ENCODE results near the gene SPECC1. TPM values are rescaled to one million over a fixed set of nuclear protein-coding genes. Genes with fewer than 3 reads are reported as not detected.

Gene SPECC1
- total and polyA plus RNA-seq, 2 of the 4 experiments (the other 2 are of a cell fraction), result 16.9 to 26.2 TPM

GRCh38 chr17:20094777-20095176, 85.6 kb downstream of the SPECC1 start:
- H3K56ac ChIP-seq (ENCODE audit: extremely low read depth, insufficient read depth, low read length), result no peak overlapping the region
- intact Hi-C loops (cut with micrococcal nuclease) (loop anchor here (5.0 kb wide), 1 partner anchor 102 kb away; no protein-coding TSS in a partner anchor), in situ Hi-C loops (cut with MboI; ENCODE audit: low sequenced_read_pairs) (no loop called here), dilution Hi-C loops (cut with HindIII; ENCODE audit: low sequenced_read_pairs, unreplicated experiment) (no loop called here)
- no peak overlapping the region for H2AFZ ChIP-seq (replicated peaks; ENCODE audit: low read length, poor library complexity)
- ChIA-PET CTCF (interaction anchor here (0.6 kb wide), 3 partner anchors 13 to 53 kb away, joined by 3 read pairs; no protein-coding TSS in a partner anchor), POLR2A (ENCODE audit: unreplicated experiment) (interaction anchor here (0.5 kb wide), 1 partner anchor 213 kb away, joined by 3 read pairs; no protein-coding TSS in a partner anchor)
- no peak overlapping the region for H2AK9ac ChIP-seq (replicated peaks; ENCODE audit: low read depth, low read length, poor library complexity)
- no peak overlapping the region for H2BK120ac ChIP-seq (ENCODE audit: low read depth, low read length)
- ATAC-seq (ENCODE audit: low read depth), result no peak; the same call in 1 of the 2 replicates
- no TSS peak for BruUV-seq (replicated peaks)
- H3K27ac ChIP-seq (ENCODE audit: insufficient read depth, low read length), result no peak overlapping the region
- H3K14ac ChIP-seq (replicated peaks; ENCODE audit: low read depth, low read length), result no peak overlapping the region
- H3K18ac ChIP-seq (ENCODE audit: low read depth, low read length), result no peak overlapping the region
- H3K9me1 ChIP-seq (ENCODE audit: insufficient read depth, low read length), result no peaks in the 10 kb centered on the region; the same call in 1 of the 2 replicates
- H3K23ac ChIP-seq (ENCODE audit: low read depth, low read length), result no peak overlapping the region
- H3K27me3 ChIP-seq (ENCODE audit: control insufficient read depth, insufficient read depth, low read length), result peaks cover 41% of the 10 kb centered on the region
- no peak overlapping the region for H3K9ac ChIP-seq (ENCODE audit: low read depth, low read length)
- H3K4me3 ChIP-seq (ENCODE audit: insufficient read depth, low read depth, low read length), result no peak overlapping the region
- no CpG with 5 or more reads among the region's 1 CpG for WGBS, 2 experiments (ENCODE audit: extremely low coverage in 2 of 2, insufficient read length in 1 of 2)
- H3K79me1 ChIP-seq (ENCODE audit: low read depth in 1 of 2, low read length in 2 of 2), result no peaks in the 10 kb centered on the region
- no peak overlapping the region for H4K91ac ChIP-seq (ENCODE audit: insufficient read depth, low read depth, low read length)
- no peak overlapping the region for H3K4me2 ChIP-seq (ENCODE audit: low read depth, low read length)
- H4K5ac ChIP-seq (ENCODE audit: low read depth, low read length), result no peak overlapping the region
- no peak for DNase-seq
- H2BK5ac ChIP-seq (ENCODE audit: low read depth, low read length, poor library complexity, severe bottlenecking), result no peak overlapping the region
- H3K4me1 ChIP-seq (ENCODE audit: control insufficient read depth, insufficient read depth, low read length), result no peaks in the 10 kb centered on the region
- no peak overlapping the region for H4K8ac ChIP-seq (ENCODE audit: low read depth in 2 of 2, low read length in 2 of 2)
- H4K20me1 ChIP-seq (ENCODE audit: insufficient read depth, low read length), result no peaks in the 10 kb centered on the region
- no peaks in the 10 kb centered on the region for H3K9me3 ChIP-seq (ENCODE audit: control insufficient read depth, insufficient read depth, low read length)
- no peak overlapping the region for H2BK15ac ChIP-seq (ENCODE audit: low read depth, low read length)
- no peak overlapping the region for H2BK20ac ChIP-seq (ENCODE audit: low read depth, low read length)
- no peaks in the 10 kb centered on the region for H3K36me3 ChIP-seq (ENCODE audit: control insufficient read depth, insufficient read depth, low read length)
- no peak overlapping the region for H3K4ac ChIP-seq (ENCODE audit: low read depth, low read length)
- H2AK5ac ChIP-seq (ENCODE audit: low read depth, low read length), result no peak overlapping the region
- TF ChIP-seq CTCF (conservative IDR thresholded peaks at IDR 0.05; ENCODE audit: low read depth, low read length) (no peak), RCOR1 (IDR thresholded peaks at IDR 0.05; ENCODE audit: insufficient replicate concordance, low read length) (no peak), NFE2L2 (IDR thresholded peaks at IDR 0.05; ENCODE audit: low read depth, low read length) (no peak), BHLHE40 (IDR thresholded peaks at IDR 0.05; ENCODE audit: low read depth, low read length) (no peak), MAZ (IDR thresholded peaks at IDR 0.05; ENCODE audit: borderline replicate concordance, low read depth, low read length) (no peak), FOS (IDR thresholded peaks at IDR 0.05; ENCODE audit: low read depth, low read length) (no peak), USF2 (IDR thresholded peaks at IDR 0.05; ENCODE audit: low read depth, low read length) (no peak), CHD1 (IDR thresholded peaks at IDR 0.05; ENCODE audit: low read depth, low read length) (no peak), SMC3 (IDR thresholded peaks at IDR 0.05; ENCODE audit: low read depth, low read length) (no peak), CEBPB (IDR thresholded peaks at IDR 0.05; ENCODE audit: low read depth, low read length) (no peak), MAFK (IDR thresholded peaks at IDR 0.05; ENCODE audit: low read depth, low read length) (no peak), ELK1 (IDR thresholded peaks at IDR 0.05; ENCODE audit: borderline replicate concordance, low read depth, low read length) (no peak), POLR2A (IDR thresholded peaks at IDR 0.05; ENCODE audit: low read depth, low read length) (no peak), RAD21 (IDR thresholded peaks at IDR 0.05; ENCODE audit: low read length) (no peak), RFX5 (IDR thresholded peaks at IDR 0.05; ENCODE audit: low read depth, low read length) (no peak), MXI1 (IDR thresholded peaks at IDR 0.05; ENCODE audit: borderline replicate concordance, low read depth, low read length) (no peak)

All from IMR-90 (cell line).